Measurements from ENCODE around the gene ZNF777. TPM values are rescaled to one million over a fixed set of nuclear protein-coding genes. Genes with fewer than 3 reads are reported as not detected.
"Not testable (repeated sequence)": the region's sequence is repeated elsewhere in the genome, so short reads cannot be mapped to it uniquely, and the experiment has no call there.

ZNF777 gene
- total RNA-seq, 1 donor from 2014 or later = 4.3 TPM

DNA sequence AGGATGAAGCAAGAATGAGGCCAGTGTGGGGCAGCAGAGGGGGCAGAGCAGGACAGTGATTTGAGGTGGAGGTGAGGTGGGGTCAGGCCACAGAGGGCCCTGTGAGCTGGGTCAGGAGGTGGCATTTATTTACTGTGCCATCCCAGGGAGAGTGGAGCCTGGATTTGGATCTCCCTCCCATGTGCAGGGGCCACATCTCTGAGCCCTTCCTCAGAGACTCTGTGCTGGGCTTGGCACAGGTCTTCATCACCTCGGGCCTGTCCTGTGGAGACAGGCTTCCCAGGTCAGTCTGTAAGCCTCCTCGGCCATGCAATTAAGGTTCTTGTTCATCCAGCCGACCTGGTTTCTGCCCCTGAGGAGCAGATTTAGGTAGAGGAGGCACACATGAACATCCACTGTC lies 40.9 kb downstream of the ZNF777 start:
- DNase-seq (ENCODE audit: low spot score) = no peak

DNA sequence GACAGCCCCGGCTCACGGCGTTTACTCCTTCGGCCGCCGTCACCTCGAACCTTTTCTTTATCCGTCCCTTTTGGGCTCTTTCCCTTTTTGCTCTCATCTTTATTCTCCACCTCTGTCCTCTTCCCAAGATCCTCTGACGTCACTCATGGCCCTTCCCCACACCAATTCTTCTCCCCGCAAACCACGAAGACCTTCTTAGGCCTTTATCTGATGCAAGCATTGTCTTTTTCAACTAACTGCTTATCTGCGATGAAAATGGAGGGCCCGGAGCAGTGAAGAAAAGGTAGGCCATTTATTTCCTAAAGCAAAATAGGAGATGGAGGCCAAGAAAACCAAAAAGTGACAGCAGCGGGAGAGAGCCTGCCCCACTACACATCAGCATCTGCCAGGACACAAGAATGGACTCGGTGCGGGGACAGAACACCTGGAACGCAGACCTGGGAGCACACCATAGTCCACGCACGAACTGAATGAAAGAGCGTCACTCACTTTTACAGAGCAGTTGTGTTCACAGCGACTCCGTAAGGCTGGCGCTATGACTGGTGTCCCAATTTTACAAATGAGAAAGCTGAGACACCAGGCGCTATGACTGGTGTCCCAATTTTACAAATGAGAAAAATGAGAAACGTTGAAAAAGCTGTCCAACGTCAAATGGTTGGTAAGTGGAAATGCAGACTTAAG lies 45.3 kb downstream of the ZNF777 start:
- DNase-seq (ENCODE audit: low spot score) = peak; percentile 10

DNA sequence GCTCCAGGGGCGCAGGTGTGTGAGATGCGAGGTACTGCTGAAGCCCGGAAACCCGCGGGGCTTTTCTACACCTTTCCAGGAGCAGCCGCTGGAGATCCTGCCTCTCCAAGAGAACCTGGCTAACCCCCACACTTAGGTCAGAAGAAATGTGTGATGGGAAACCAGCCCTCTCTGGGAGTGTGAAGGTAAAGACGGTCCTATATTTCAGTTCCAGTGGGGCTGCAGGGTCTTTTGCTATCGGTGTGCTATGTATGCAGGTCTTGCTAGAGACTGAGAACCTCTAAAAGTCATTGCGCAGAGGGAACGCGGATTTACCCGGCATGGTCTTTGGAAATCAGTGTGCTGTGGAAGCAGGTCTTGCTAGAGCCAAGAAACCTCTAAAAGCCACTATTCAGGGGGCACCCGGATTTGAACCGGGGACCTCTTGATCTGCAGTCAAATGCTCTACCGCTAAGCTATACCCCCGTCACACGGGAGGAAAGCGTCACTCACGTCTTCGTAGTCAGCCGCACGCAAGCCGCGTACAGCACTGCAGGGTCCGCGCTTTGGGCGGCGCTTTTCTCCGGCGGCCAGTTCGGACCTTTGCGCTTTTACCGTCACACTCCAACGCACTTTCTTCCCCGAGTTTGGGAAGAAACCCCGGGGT lies 46.0 kb downstream of the ZNF777 start:
- peak; percentile 42 for DNase-seq (ENCODE audit: low spot score)

DNA sequence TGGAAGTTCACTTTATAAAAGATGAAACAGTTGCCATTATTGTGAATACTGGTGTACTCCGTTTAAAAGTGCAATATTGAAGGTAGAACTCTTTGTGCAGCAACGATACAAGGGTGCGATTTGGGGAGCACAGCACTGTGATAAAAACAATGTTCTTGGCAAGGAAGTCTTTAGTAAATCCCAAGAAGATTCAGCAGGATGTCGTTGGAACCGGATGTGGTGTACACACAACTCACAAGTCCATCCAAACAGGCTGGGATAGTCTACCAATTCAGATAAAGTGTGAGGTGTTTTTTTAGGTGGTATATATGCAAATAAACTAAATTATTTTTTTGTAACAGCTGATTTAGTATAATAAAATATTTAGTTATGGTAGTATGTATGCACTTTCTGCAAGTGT lies 46.7 kb downstream of the ZNF777 start:
- DNase-seq (ENCODE audit: low spot score) = no peak

DNA sequence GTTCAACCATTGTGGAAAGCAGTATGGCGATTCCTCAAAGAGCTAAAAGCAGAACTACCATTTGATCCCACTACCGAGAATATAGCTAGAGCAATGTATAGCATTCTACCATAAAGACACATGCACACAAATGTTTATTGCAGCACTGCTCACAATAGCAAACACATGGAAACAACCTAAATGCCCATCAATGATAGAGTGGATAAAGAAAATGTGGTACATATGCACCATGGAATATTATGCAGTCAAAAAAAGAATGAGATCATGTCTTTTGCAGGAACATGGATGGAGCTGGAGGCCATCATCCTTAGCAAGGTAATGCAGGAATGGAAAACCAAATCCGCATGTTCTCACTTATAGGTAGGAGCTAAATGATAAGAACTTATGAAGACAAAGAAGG lies 47.8 kb downstream of the ZNF777 start:
- DNase-seq (ENCODE audit: low spot score) = not testable (repeated sequence)

DNA sequence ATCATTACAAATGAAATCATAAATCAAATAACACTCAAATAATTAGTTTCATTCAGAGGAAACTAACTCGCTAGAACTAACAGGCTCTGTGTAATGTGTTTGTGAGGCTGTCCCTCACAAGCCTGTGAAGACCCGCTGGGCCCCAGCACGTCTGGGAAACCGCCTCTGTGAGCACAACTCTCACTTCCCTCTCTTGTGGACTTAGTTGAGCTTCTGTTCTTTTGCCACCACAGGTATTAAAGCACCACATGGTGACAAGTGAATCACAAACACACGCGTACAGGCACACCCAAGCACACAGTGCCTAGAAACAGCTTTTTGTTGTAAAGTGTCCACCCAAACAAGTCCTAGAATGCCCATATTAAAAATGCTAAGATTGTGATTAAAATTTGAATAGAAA lies 51.0 kb downstream of the ZNF777 start:
- no peak for DNase-seq (ENCODE audit: low spot score)

DNA sequence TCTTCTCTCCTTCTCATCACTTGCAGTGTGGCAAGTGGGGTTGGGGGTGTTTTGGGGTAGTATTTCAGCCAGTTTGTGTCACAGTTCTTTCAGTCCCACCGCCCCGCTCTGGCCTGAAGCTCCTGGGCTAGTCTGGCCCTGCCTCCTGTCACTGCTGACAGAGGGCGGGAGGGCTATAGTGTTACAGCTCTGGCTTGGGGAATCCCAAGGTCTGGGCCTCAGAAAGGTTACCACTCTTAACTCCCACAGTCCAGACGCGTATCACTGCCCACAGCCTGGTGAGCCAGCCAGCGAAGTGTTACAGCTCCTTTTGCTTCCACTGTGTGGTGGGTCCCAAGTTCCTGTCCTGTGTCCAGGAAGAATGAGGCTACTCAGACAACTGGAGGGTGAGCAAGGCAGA lies 56.0 kb downstream of the ZNF777 start:
- no peak for DNase-seq (ENCODE audit: low spot score)

DNA sequence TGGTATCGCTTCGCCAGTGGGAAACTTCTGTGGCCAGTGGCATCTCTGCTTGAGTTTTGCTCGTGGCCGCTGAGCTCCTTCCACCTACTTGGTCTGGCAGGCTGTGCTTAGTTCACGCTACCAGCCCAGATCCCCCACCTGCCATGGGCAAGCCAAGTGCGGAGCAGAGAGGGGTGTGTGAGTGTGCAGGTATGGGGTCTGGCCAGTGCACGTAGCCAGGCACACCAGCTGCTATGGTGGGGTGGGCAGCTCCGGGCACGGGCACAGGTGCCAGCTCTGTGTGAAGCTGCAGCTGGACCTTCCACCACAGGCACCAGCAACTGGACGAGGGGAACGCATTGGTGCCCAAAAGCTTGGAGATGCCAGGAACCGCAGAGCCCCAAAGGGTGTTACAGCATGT lies 56.5 kb downstream of the ZNF777 start:
- no peak for DNase-seq (ENCODE audit: low spot score)

DNA sequence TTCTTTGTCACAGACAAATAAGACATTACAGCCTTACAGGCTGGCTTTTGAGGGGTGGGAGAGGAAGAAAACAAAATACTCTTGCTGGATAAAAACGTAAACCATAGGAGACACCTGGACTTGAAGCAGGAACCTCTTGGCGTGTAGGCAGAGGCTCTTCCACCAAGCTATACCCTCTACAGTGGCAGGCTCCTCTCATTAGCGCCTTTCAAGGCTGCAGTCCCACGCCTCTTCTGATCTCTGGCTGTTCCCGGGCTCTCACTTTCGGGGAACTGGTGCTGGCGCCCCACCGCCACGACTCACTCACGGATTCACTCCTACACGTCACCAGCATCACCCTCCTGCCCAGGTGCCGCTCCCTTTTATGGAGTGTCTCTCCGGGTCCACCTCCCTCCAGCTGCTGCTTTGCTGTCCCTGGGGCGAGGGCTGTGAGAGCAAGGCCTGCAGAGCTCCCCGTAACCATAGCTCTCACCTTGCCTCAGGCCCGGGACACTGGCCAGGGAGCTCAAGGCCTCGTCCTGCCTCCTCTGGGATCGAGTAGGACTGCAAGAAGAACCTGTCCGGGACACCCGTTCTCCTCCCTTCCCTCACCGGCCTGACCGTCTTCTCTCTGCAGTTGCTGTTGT lies 62.6 kb downstream of the ZNF777 start:
- DNase-seq (ENCODE audit: low spot score) = no peak

DNA sequence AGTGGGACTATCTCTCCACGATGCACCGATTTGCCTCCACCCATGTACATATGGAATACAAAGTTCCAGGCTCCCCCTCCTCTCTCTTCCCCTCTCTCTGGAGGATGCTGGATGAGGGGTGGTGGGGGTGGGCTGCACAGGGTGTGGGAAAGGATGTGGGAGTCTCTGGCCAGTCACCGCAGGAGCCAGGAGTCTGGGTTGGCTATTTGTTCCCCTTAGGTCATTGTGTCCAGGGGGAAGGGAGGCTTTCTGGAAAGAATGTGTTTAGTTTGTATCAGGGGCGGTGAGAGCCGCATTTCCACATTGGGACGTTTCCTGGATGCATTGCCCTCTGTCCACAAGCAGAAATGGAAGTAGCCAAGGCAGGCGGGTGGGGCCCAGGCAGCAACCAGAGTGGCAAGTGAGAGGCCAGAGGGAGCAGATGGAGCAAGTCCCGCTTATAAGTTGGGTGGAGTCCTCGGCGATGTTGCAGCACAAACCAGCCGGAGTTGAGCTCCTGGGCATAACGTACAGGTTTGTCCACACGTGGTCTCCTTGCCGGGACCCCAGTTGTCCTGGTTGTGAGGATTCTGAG lies 63.3 kb downstream of the ZNF777 start:
- no peak for DNase-seq (ENCODE audit: low spot score)

DNA sequence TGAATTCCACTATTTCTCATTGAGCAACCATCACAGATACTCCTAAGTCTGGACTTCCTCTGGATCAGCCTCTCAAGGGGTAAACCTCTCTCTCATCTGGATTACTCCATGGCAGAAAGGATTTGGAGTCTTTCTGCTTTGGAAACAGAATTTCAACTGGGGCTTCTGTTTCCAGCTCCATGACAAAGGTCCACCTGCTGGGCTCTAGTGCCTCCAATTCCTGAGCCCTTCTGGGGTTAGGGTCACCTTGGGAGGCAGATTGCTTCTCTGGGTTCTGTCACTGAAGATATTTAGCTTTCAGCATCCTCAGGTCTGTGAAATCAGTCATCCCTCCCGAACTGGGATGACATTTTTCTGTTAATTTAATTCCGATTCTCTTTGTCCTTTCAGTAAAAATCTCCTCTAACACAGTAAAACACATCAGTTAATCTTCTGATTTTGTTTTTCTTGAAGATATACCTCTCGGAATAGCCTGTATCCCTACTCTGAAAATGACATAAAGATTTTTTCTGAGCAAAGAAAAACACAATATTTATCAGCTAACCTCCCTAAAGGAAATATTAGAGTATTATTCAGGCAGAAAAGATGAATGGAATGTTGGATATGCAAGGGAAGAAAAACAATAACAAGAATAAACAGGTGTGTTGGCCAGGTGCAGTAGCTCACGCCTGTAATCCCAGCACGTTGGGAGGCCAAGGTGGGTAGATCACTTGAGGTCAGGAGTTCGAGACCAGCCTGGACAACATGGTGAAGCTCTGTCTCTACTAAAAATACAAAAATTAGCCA lies 72.1 kb downstream of the ZNF777 start:
- DNase-seq (ENCODE audit: low spot score) = not testable (repeated sequence)

DNA sequence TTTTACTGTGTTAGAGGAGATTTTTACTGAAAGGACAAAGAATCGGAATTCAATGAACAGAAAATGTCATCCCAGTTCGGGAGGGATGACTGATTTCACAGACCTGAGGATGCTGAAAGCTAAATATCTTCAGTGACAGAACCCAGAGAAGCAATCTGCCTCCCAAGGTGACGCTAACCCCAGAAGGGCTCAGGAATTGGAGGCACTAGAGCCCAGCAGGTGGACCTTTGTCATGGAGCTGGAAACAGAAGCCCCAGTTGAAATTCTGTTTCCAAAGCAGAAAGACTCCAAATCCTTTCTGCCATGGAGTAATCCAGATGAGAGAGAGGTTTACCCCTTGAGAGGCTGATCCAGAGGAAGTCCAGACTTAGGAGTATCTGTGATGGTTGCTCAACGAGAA lies 74.3 kb downstream of the ZNF777 start:
- DNase-seq (ENCODE audit: low spot score) = not testable (repeated sequence)

DNA sequence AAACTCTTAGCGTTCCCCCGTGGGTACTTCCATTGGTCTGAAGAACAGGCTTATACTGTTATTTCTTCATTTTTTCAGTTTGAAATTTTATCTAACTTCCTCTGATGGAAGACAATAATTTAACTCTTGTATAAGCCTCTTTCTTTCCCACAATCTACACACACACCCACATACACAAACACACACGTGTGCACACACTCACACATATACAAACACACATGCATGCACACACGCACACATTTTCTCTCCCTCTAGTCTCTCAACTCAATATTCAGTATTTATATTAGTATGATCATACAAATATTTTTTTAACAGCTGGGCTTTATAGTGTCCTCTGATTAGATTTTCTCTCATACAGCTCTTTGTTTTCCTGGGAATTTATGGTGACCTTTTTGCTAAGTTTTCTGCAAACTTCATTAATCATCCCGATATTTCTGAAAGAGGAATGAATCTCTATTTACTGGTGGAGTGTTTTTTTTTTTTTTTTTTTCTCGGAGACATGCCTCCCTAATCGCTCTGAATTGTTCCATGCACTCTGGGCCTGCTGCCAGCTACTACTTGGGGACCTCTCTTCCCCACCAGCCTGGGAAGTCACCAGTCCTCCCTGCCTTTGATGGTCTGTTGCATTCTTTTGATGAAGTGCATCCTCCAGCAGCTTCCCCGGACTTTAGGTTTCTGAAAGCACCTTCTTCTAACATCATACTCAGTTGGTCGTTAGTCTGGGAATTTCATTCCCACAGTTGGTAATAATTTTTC lies 75.5 kb downstream of the ZNF777 start:
- no peak for DNase-seq (ENCODE audit: low spot score)

Other genes with a start within 250 kb of the ZNF777 start
- 1.7 TPM for gene ZNF212, start 221.4 kb downstream of the ZNF777 start, total RNA-seq (ENCODE audit: insufficient read depth, low replicate concordance)
- 15.9 TPM for gene ZNF783, start 198.9 kb downstream of the ZNF777 start, total RNA-seq (ENCODE audit: insufficient read depth, low replicate concordance)
- 15.2 TPM for gene ZNF746, start 36.7 kb upstream of the ZNF777 start, total RNA-seq (ENCODE audit: insufficient read depth, low replicate concordance)

All from umbilical cord (tissue), 2 donors.